Activated CD4-positive, alpha-beta T cell treated with anti-CD3 and anti-CD28 coated beads for 36 hours (primary cell): ENCODE measurements around the gene CTXN1. TPM values are rescaled to one million over a fixed set of nuclear protein-coding genes. Genes with fewer than 3 reads are reported as not detected.
A peak's percentile ranks its signal among the peaks of the same experiment; 100 is the strongest.
"Not testable (repeated sequence)": the region's sequence is repeated elsewhere in the genome, so short reads cannot be mapped to it uniquely, and the experiment has no call there.

Source experiments
- ATAC-seq: fragments of 200-7000 bp; cut with Tn5 transposase; one replicate; pipeline ENCODE4 v1.10.0; 2021; ENCODE audit warnings: mild to moderate bottlenecking, moderate library complexity
- CTCF ChIA-PET: fragments of 350-600 bp; sonication (Branson Sonifier 250); formaldehyde crosslinking; loops from one replicate; lab custom pipeline; 2021; ENCODE audit warnings: antibody characterized with exemption; lab: Charles Lee
- POLR2A ChIA-PET: fragments of 350-600 bp; sonication (Branson Sonifier 250); formaldehyde crosslinking; loops from one replicate; lab custom pipeline; 2021; ENCODE audit warnings: antibody characterized with exemption, inconsistent platforms; lab: Charles Lee
- DNase-seq: peaks from one replicate; pipeline ENCODE4 v3.0.0-alpha.2; 2020
- H3K27ac Mint-ChIP-seq: one replicate; pipeline ENCODE4 v1.8.0; 2021; ENCODE audit warnings: mixed read lengths
- H3K27me3 Mint-ChIP-seq: one replicate; pipeline ENCODE4 v1.8.0; 2021; ENCODE audit warnings: mixed read lengths
- H3K36me3 Mint-ChIP-seq: one replicate; pipeline ENCODE4 v1.8.0; 2021; ENCODE audit warnings: low read depth, mixed read lengths
- H3K4me1 Mint-ChIP-seq: one replicate; pipeline ENCODE4 v1.8.0; 2021; ENCODE audit warnings: mixed read lengths
- H3K4me3 Mint-ChIP-seq: one replicate; pipeline ENCODE4 v1.8.0; 2021; ENCODE audit warnings: mild to moderate bottlenecking, moderate library complexity, mixed read lengths
- H3K9me3 Mint-ChIP-seq: one replicate; pipeline ENCODE4 v1.8.0; 2021; ENCODE audit warnings: low read depth, mixed read lengths
- intact Hi-C, 2 experiments: fragments of 100-400 bp; cut with DNase I in 1 of 2; cut with micrococcal nuclease in 1 of 2; formaldehyde crosslinking; loops; one replicate each; pipeline versions ENCODE4 v1.14.2 to v1.15.1; 2022 to 2024; cut with DNase I, micrococcal nuclease
- total RNA-seq, 2 experiments: library from RNA; stranded (reverse); gene quantifications; one replicate each; pipeline ENCODE4 v1.2.3, GENCODE V29; 2021

CTXN1 gene
- total RNA-seq, 2 experiments from 2014 or later: 0.47 to 0.82 TPM

- Mint-ChIP-seq H3K36me3 (peaks cover 26% of the 10 kb centered on the region), H3K4me3 (no peak overlapping the region), H3K27me3 (no peaks in the 10 kb centered on the region), H3K4me1 (no peaks in the 10 kb centered on the region), H3K9me3 (no peaks in the 10 kb centered on the region), H3K27ac (no peak overlapping the region)
- ChIA-PET POLR2A (no interaction called here), CTCF (no interaction called here)
- intact Hi-C loops: no loop called here
- DNase-seq: no peak
- ATAC-seq: no peak
These were observed 39.4 kb upstream of the CTXN1 start for GRCh38 chr19:7965259-7965841.

DNA sequence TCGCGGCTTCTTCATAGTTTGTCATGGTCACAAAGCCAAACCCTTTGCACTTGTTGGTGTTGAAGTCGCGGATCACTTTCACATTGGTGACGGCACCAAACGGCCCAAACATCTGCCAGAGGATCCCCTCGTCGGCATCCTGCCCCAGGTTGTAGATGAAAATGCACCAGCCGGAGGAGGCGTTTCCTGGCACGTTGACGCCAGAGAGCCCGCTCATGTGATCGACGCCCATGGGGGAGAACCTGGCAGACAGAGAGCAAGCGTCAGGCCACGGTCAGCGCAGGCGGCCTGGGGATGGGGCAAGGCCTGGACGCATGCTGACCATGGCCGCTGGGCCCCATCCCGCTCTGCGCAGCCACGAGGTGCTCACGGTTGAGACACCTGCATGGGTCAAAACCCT lies 37.6 kb upstream of the CTXN1 start:
- no peaks in the 10 kb centered on the region for H3K27me3 Mint-ChIP-seq
- CTCF ChIA-PET: interaction anchor here (0.5 kb wide), 1 partner anchor 361 kb away, joined by 3 read pairs; no protein-coding TSS in a partner anchor
- no peaks in the 10 kb centered on the region for H3K4me1 Mint-ChIP-seq
- no peaks in the 10 kb centered on the region for H3K9me3 Mint-ChIP-seq
- no peak overlapping the region for H3K4me3 Mint-ChIP-seq
- DNase-seq (no peak), ATAC-seq (no peak)
- peaks cover 24% of the 10 kb centered on the region for H3K36me3 Mint-ChIP-seq
- POLR2A ChIA-PET: no interaction called here
- intact Hi-C loops: no loop called here
- no peak overlapping the region for H3K27ac Mint-ChIP-seq

DNA sequence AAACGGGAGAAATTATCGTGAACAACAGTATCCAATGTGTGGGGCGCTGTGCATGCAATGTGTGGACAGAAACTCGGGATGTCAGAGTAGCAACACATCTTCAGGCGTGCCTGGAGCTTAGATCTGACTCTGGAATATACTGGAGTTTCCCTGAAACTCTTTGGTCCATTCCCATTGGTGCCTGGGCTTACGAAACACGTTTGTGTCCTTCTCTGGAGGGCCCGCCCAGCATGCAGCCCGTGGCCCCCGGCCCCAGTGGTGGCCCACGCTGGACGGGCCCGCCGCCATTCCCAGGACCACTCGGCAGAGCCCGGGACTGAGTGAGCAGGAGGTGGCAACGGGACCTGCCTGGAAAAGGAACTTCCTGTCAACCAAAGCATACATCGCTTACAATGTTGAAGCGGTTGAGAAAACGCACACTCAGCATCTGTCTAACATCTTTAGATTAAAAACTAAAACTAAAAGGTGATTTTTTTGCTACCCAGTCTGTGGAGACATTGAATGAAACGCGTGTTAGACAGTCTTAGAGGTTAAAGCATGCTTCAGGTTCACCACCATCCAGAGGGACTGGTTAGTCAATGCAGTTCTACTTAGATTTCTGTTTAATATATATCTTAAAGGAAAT lies 36.8 kb upstream of the CTXN1 start:
- Mint-ChIP-seq H3K9me3 (no peaks in the 10 kb centered on the region), H3K27me3 (no peaks in the 10 kb centered on the region), H3K4me1 (no peaks in the 10 kb centered on the region), H3K36me3 (peaks cover 22% of the 10 kb centered on the region), H3K27ac (no peak overlapping the region), H3K4me3 (no peak overlapping the region)
- DNase-seq (no peak), ATAC-seq (no peak)
- ChIA-PET CTCF (no interaction called here), POLR2A (no interaction called here)
- intact Hi-C loops: no loop called here

DNA sequence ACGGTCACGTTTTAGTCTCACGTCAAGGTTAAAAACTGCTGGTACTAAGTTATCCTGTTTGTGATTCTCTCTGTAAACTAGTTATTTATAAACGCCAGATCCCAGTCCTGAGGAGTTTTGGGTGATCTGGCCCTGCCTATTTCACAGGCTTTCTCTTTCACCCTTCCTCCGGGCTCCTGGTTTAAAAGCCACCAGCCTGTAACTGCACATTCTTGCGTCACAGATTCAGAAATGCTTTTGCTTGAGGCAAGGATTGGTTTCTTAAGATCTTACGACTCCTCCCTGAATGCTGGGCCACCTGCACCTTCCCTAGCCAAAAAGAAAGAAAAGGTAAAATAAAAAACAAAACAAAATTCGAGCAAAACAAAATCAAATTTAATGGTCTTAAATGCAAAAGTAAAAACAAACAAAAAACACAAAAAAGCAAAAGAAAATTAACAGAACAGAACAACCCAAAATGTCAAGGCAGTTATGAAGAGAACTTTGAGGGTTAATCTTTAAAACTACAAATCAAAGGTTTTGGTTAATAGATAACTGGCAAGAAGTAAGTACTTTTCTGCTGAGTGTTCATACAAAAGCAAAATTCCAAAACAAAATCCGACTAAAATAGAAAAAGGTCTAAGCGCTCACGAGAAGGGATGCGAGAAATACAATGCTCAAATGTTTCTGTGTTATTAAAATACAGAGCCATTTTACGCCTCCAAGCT lies 36.1 kb upstream of the CTXN1 start:
- DNase-seq (no peak), ATAC-seq (no peak)
- H3K9me3 Mint-ChIP-seq: no peaks in the 10 kb centered on the region
- no peak overlapping the region for H3K27ac Mint-ChIP-seq
- CTCF ChIA-PET: no interaction called here
- H3K4me3 Mint-ChIP-seq: no peak overlapping the region
- H3K4me1 Mint-ChIP-seq: no peaks in the 10 kb centered on the region
- intact Hi-C loops: no loop called here
- no peaks in the 10 kb centered on the region for H3K27me3 Mint-ChIP-seq
- peaks cover 16% of the 10 kb centered on the region for H3K36me3 Mint-ChIP-seq
- POLR2A ChIA-PET: no interaction called here

DNA sequence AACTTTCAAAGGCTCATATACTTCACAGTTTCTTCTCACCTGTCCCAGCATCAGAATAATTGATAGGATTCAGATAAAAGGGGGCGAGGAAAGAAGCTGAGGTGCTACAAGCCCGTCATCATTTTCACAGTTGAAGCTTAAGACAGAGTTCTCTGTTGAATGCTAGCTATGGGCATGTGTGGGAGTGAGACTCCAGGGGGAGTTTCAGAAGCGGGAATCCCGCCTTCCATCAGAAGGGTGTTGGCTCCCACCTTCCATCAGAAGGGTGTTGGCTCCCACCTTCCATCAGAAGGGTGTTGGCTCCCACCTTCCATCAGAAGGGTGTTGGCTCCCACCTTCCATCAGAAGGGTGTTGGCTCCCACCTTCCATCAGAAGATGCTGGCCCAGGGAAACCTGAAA lies 35.1 kb upstream of the CTXN1 start:
- intact Hi-C loops, DNase-seq, H3K4me1 Mint-ChIP-seq, H3K9me3 Mint-ChIP-seq, ATAC-seq, CTCF ChIA-PET, H3K27ac Mint-ChIP-seq, H3K4me3 Mint-ChIP-seq, H3K27me3 Mint-ChIP-seq: not testable (repeated sequence)
- peaks cover 12% of the 10 kb centered on the region for H3K36me3 Mint-ChIP-seq
- POLR2A ChIA-PET: interaction anchor here (0.6 kb wide), 1 partner anchor 43 kb away, joined by 4 read pairs; no protein-coding TSS in a partner anchor

GRCh38 chr19:7959211-7959610 lies 33.3 kb upstream of the CTXN1 start:
- no peaks in the 10 kb centered on the region for H3K4me1 Mint-ChIP-seq
- no peaks in the 10 kb centered on the region for H3K27me3 Mint-ChIP-seq
- ChIA-PET POLR2A (interaction anchor here (1.4 kb wide), 1 partner anchor 16 kb away, joined by 4 read pairs; the partner anchor contains the start of gene TIMM44), CTCF (interaction anchor here (0.6 to 1.0 kb wide), 2 partner anchors 15 to 30 kb away, joined by 3 to 6 read pairs; no protein-coding TSS in a partner anchor)
- DNase-seq (no peak), ATAC-seq (no peak)
- no peak overlapping the region for H3K4me3 Mint-ChIP-seq
- intact Hi-C loops: no loop called here
- peaks cover 12% of the 10 kb centered on the region for H3K36me3 Mint-ChIP-seq
- H3K9me3 Mint-ChIP-seq: no peaks in the 10 kb centered on the region
- peak overlapping the region; percentile 37 for H3K27ac Mint-ChIP-seq

GRCh38 chr19:7955696-7956095 lies 29.8 kb upstream of the CTXN1 start:
- Mint-ChIP-seq H3K36me3 (no peaks in the 10 kb centered on the region), H3K4me1 (no peaks in the 10 kb centered on the region), H3K27ac (no peak overlapping the region), H3K27me3 (no peaks in the 10 kb centered on the region), H3K4me3 (no peak overlapping the region), H3K9me3 (no peaks in the 10 kb centered on the region)
- ATAC-seq: no peak
- intact Hi-C loops: no loop called here
- CTCF ChIA-PET: no interaction called here
- DNase-seq: no peak
- POLR2A ChIA-PET: interaction anchor here (0.6 kb wide), 1 partner anchor 358 kb away, joined by 4 read pairs; no protein-coding TSS in a partner anchor

GRCh38 chr19:7953576-7953975 lies 27.6 kb upstream of the CTXN1 start:
- H3K27me3 Mint-ChIP-seq: no peaks in the 10 kb centered on the region
- no peaks in the 10 kb centered on the region for H3K9me3 Mint-ChIP-seq
- no peaks in the 10 kb centered on the region for H3K36me3 Mint-ChIP-seq
- no peak overlapping the region for H3K27ac Mint-ChIP-seq
- ATAC-seq: no peak
- ChIA-PET CTCF (no interaction called here), POLR2A (interaction anchor here (0.6 kb wide), 1 partner anchor 288 kb away, joined by 4 read pairs; no protein-coding TSS in a partner anchor)
- no peak overlapping the region for H3K4me3 Mint-ChIP-seq
- intact Hi-C loops: no loop called here
- no peak for DNase-seq
- H3K4me1 Mint-ChIP-seq: no peaks in the 10 kb centered on the region

- intact Hi-C loops: no loop called here
- no peak overlapping the region for H3K4me3 Mint-ChIP-seq
- POLR2A ChIA-PET: no interaction called here
- DNase-seq (no peak), ATAC-seq (no peak)
- no peaks in the 10 kb centered on the region for H3K36me3 Mint-ChIP-seq
- CTCF ChIA-PET: no interaction called here
- no peaks in the 10 kb centered on the region for H3K27me3 Mint-ChIP-seq
- no peaks in the 10 kb centered on the region for H3K4me1 Mint-ChIP-seq
- no peak overlapping the region for H3K27ac Mint-ChIP-seq
- H3K9me3 Mint-ChIP-seq: no peaks in the 10 kb centered on the region
These were observed 27.1 kb upstream of the CTXN1 start for GRCh38 chr19:7953060-7953459.

DNA sequence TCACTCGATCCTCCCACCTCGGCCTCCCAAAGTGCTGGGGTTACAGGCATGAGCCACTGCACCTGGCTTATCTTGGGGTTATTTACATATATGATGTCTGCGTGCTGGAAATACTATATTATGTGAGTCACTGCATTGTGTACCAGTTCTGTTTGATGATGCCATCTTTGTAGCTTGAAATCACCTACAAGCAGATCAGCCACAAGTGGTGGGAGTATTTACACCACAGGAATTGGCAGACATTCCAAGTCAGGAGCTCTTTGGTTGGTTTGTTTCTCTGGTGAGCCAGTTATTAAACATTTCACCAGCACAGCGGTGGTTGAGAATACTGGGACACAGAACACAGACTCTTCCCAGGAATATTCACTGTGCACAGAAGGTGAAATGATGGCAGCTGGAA lies 22.0 kb upstream of the CTXN1 start:
- DNase-seq: no peak
- no peak for ATAC-seq
- Mint-ChIP-seq H3K4me3 (no peak overlapping the region), H3K27me3 (no peaks in the 10 kb centered on the region), H3K4me1 (peaks cover 10% of the 10 kb centered on the region), H3K27ac (no peak overlapping the region), H3K9me3 (no peaks in the 10 kb centered on the region), H3K36me3 (peaks cover 3% of the 10 kb centered on the region)
- intact Hi-C loops: loop anchor here in 1 of 2 experiments (10.0 kb wide), 1 partner anchor 307 kb away; no protein-coding TSS in a partner anchor
- ChIA-PET CTCF (interaction anchor here (0.5 kb wide), 1 partner anchor 50 kb away, joined by 3 read pairs; no protein-coding TSS in a partner anchor), POLR2A (no interaction called here)

GRCh38 chr19:7944177-7944761 lies 18.3 kb upstream of the CTXN1 start:
- peak overlapping the region; percentile 90 for H3K27ac Mint-ChIP-seq
- ChIA-PET POLR2A (interaction anchor here (0.5 to 2.3 kb wide), 12 partner anchors 15 to 763 kb away, joined by 3 to 17 read pairs (median 4); partner anchors contain the start of genes MAP2K7, PET100, SNAPC2 and XAB2), CTCF (interaction anchor here (0.5 to 2.4 kb wide), 33 partner anchors 14 to 593 kb away, joined by 3 to 24 read pairs (median 4); partner anchors contain the start of genes CTXN1, ELAVL1, MAP2K7 and MARCHF2)
- H3K9me3 Mint-ChIP-seq: no peaks in the 10 kb centered on the region
- peak; percentile 52 for ATAC-seq
- intact Hi-C loops: loop anchor here (1.0 to 10.0 kb wide), 6 partner anchors 58 to 378 kb away; partner anchors contain the start of genes ELAVL1 (in 1 of the 2), NDUFA7 (in 1 of the 2) and RPS28 (in 1 of the 2)
- no peaks in the 10 kb centered on the region for H3K27me3 Mint-ChIP-seq
- peak; percentile 94 for DNase-seq
- H3K4me3 Mint-ChIP-seq: peak overlapping the region; percentile 90
- H3K4me1 Mint-ChIP-seq: peaks cover 27% of the 10 kb centered on the region
- peaks cover 14% of the 10 kb centered on the region for H3K36me3 Mint-ChIP-seq
